Activated CD8-positive, alpha-beta memory T cell treated with anti-CD3 and anti-CD28 coated beads, Interleukin-2, amount 50 U/mL, for 24 hours (primary cell): Measurements from ENCODE around the gene SPSB4.
A peak's percentile ranks its signal among the peaks of the same experiment; 100 is the strongest.

ENCODE experiments used
- DNase-seq: peaks from one replicate; pipeline ENCODE4 v3.0.0-alpha.2; 2020; ENCODE audit errors: extremely low read depth

Gene SPSB4

GRCh38 chr3:141152130-141152529 lies 101.0 kb downstream of the SPSB4 start:
- no peak for DNase-seq

DNA sequence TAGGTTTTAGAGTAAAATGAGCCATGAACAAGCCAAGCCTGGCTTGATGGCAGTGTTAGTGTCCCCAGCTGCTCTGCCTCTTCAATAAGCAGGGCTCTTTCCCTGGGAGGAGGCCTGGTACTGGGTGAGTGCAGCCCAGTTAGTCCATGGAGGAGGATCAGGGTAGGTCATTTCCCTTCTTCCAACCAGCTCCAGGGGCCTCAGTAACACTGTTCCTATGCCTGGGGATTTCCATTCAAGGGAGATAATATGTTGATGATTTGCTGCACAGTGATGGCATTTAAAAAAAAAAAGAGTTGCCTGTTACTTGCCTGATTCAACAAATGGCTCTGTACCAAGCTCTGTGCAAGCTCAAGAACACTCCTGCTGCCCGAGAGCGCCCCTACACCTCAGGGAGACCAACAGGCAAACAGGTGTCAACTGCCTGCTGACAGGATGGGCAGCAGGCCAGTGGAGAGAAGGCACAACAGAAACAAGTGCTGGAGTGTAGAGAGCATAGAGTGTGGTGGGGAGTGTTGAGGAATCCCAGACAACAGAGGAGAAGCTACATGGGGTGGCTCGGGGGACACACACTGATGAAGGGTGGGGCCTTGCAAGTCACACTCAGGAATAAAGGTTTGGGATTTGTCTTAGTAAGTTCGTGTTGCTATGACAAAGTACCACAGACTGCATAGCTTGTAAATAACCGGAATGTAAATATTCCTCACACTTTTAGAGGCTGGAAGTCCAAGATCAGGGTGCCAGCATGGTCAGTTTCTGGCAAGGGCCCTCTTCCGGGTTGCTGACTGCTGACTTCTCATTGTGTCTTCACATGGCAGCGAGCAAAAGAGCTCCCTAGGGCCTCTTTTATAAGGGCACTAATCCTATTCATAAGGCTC lies 101.9 kb downstream of the SPSB4 start:
- no peak for DNase-seq

GRCh38 chr3:141153679-141153966 lies 102.5 kb downstream of the SPSB4 start:
- no peak for DNase-seq

DNA sequence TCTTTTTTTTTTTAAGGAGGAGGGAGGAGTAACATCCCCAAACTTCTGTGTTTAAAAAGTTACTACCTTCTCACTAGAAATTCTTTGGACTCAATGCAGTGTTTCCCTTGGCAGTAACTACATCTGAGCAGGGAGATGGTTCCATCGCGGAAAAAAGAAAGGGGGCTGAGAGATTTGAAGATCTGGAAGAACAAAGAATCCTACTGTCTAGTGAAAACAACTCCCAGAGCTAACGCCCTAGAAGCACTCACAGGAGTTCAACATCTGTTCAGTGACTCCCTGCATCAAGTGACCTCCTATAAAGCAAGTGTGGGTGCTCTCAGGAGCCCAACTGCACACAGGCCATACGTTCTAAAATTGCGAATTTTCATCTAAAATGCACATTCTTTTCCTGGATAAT lies 113.7 kb downstream of the SPSB4 start:
- no peak for DNase-seq

- no peak for DNase-seq
Measured at GRCh38 chr3:141167681-141168080, 116.5 kb downstream of the SPSB4 start.

DNA sequence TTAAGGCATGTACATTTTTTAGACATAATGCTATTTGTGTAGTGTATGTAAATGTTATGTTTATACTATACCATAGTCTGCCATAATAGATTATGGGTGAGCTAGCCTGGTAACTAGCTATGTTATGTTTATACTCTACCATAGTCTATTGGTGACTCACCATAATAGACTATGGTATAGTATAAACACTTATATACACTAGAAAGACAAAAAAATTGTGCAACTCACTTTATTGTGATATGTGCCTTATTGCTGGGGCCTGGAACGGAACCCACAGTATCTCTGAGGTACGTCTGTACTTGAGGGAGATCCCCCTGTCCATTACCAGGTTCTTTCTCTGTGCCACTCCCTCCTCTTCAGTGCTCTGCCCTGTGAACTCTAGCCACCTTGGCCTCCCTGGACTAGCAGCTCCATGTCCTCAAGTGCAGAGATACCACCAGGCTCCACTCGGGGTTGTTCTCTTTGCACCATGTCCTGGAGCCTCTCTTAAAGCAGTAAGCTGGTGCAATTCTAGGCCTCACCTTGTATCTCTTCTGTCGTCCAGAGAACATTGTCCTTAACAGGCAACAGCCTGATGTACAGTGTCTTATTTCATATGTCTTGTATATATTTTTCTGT lies 119.6 kb downstream of the SPSB4 start:
- DNase-seq: no peak

GRCh38 chr3:141174674-141175073 lies 123.5 kb downstream of the SPSB4 start:
- no peak for DNase-seq

- no peak for DNase-seq
Measured at GRCh38 chr3:141176775-141177174, 125.6 kb downstream of the SPSB4 start.

GRCh38 chr3:141178026-141178425 lies 126.9 kb downstream of the SPSB4 start:
- DNase-seq: no peak

DNA sequence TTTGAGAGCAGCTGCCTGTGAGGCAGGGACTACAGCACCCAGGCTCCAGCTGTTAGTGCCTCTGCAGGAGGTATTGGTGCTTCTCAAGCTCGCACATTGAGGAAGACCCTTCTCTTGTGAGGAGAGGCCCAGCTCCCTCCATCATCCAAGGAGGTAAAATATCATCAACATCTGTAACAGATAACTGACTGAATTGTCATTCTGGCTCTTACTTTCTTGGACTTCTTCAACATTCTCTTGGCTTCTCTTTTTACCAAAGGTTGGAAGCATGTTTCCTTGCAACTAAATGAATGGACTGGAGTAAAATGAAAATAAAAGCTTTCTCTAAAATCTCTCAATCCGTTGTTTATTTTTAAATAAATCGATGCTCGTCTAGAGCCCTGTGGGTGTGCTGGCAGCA lies 127.4 kb downstream of the SPSB4 start:
- no peak for DNase-seq

- DNase-seq: no peak
Measured at GRCh38 chr3:141179983-141180382, 128.8 kb downstream of the SPSB4 start.

GRCh38 chr3:141181196-141181595 lies 130.0 kb downstream of the SPSB4 start:
- no peak for DNase-seq

DNA sequence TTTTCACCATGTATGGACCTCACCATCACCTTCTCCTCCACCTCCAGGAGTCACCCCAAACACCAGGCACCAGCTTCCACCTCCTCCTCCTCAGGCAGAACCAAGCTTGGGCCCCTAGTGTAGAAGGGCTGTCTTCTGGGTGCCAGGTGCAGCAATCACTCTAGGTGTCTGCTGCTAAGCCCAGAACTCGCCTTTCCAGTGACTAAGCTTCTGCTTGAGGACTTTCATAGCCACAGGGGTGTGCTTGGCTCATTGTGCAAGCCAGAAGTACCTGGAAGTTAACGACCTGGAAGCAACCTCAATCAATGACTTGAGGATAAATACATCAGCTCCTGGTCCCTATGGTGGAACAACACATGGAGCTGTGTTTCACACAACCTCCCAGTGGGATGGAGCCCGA lies 130.7 kb downstream of the SPSB4 start:
- DNase-seq: no peak

DNA sequence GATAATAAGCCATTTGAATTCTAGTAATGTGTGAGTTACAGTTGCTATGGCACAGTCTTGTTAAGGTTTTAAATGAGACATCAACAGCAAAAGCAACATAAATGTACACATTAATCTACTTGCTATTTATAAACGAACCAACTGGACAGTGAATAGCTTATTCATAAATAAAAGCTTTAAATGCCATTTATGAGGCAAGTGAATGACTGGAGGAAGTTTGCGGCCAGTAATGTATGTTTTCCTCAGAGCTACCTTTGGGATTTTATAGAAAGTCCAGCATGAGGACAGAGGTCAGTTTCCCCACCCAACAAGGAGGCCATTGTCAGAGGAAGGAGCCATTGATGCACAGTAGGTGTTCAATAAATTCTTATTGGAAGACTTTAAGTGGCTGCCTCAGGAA lies 132.5 kb downstream of the SPSB4 start:
- DNase-seq: no peak

GRCh38 chr3:141184430-141184829 lies 133.3 kb downstream of the SPSB4 start:
- DNase-seq: no peak

DNA sequence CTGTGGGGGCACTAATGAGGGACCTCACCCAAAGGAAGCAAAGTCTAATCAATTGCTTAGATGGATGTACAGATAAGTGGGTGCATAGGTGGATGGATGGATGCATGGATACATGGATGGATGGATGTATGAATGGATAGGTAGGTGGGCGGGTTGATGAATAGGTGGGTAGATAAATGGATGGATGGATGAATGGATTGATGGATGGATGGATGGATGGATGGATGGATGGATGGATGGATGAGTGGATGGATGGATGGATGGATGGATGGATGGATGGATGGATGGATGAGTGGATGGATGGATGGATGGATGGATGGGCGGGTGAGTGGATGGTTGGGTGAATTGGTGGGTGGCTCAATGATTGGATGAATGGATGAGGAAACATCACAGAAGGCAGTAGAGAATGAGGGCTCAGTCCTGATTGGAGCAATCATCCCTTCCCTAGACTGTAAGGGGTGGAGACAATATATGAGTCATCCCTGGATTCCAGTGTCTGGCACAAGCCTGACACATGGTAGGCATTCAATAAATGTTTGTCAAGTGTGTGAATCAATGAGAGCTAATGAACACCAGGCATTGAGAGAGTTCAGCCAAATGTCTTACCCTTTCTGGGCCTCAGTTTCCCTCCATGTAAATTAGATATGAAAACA lies 140.1 kb downstream of the SPSB4 start:
- DNase-seq: no peak

- DNase-seq: peak; percentile 97
Measured at GRCh38 chr3:141192345-141192744, 141.2 kb downstream of the SPSB4 start.

DNA sequence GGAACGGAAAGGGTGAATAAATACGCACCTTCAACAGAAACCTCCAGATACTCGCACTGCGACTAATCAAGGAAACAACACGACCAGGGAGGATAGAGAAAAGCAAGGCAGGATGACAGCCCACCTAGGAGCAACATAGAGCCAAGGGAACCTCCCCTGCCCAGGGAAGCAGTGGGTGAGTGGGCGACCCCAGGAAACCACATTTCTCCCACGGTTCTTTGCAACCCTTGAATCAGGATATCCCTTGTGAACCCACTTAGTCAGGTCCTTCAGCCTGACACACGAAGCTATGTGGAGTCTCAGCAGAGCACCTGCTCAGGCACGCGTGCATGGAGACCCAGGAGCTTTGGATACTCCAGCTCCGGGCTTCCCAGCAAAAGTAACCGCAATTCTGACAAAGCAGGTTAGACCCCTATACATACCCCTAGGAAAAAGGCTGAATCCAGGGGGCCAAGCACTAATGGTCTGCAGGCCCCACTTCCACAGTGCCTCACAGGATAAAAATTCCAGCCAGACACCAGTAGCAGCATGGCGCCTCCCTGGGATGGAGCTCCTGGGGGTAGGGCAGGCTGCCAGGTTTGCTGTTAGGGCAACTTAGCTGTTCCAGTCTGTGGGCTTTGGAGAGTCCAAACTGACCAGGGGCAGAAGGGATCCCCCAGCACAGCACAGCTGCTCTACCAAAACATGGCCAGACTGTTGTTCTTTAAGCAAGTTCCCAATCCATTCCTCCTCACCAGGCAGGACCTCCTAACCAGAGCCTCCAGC lies 142.1 kb downstream of the SPSB4 start:
- no peak for DNase-seq
